ENCODE data around the gene IWS1.
"Not testable (repeated sequence)": the region's sequence is repeated elsewhere in the genome, so short reads cannot be mapped to it uniquely, and the experiment has no call there.

The IWS1 gene

GRCh38 chr2:127560201-127560930 is 34.1 kb upstream of the IWS1 start:
- DNase-seq, result no peak

- DNase-seq, result no peak
These were observed 33.2 kb upstream of the IWS1 start for GRCh38 chr2:127559454-127559853.

GRCh38 chr2:127558911-127559310 is 32.6 kb upstream of the IWS1 start:
- no peak for DNase-seq

- DNase-seq, result no peak
These were observed 26.6 kb upstream of the IWS1 start for GRCh38 chr2:127552846-127553245.

- no peak for DNase-seq
These were observed 26.0 kb upstream of the IWS1 start for GRCh38 chr2:127552336-127552735.

GRCh38 chr2:127551221-127551930 is 25.1 kb upstream of the IWS1 start:
- DNase-seq, result no peak

- DNase-seq, result no peak
These were observed 20.5 kb upstream of the IWS1 start for GRCh38 chr2:127546797-127547196.

GRCh38 chr2:127545796-127546195 is 19.5 kb upstream of the IWS1 start:
- DNase-seq, result no peak

GRCh38 chr2:127545189-127545588 is 18.9 kb upstream of the IWS1 start:
- no peak for DNase-seq

GRCh38 chr2:127543013-127543501 is 16.8 kb upstream of the IWS1 start:
- not testable (repeated sequence) for DNase-seq

- DNase-seq, result no peak
These were observed 15.9 kb upstream of the IWS1 start for GRCh38 chr2:127542231-127542630.

GRCh38 chr2:127541809-127542208 is 15.5 kb upstream of the IWS1 start:
- no peak for DNase-seq

GRCh38 chr2:127537644-127538043 is 11.4 kb upstream of the IWS1 start:
- DNase-seq, result no peak

- DNase-seq, result no peak
These were observed 10.6 kb upstream of the IWS1 start for GRCh38 chr2:127536707-127537541.

- DNase-seq, result no peak
These were observed 9.6 kb upstream of the IWS1 start for GRCh38 chr2:127535918-127536317.

GRCh38 chr2:127535422-127535901 is 9.2 kb upstream of the IWS1 start, which contains the start of gene MYO7B:
Gene MYO7B (plus strand): TSS chr2:127535683. CDS start chr2:127559723, 24,040 bp downstream.
- DNase-seq, result no peak

- DNase-seq, result no peak
These were observed 6.0 kb upstream of the IWS1 start for GRCh38 chr2:127532296-127532695.

GRCh38 chr2:127531221-127531648 is 4.9 kb upstream of the IWS1 start:
- DNase-seq, result no peak

- DNase-seq, result no peak
These were observed 4.2 kb upstream of the IWS1 start for GRCh38 chr2:127530245-127531140.

- DNase-seq, result not testable (repeated sequence)
These were observed 3.1 kb upstream of the IWS1 start for GRCh38 chr2:127529416-127529815.

GRCh38 chr2:127528487-127528886 is 2.2 kb upstream of the IWS1 start:
- no peak for DNase-seq

Data from activated CD4-positive, alpha-beta T cell treated with anti-CD3 and anti-CD28 coated beads for 1 hour (primary cell).